K562 (cell line): ENCODE results near the gene RUNX3. TPM values are rescaled to one million over a fixed set of nuclear protein-coding genes. Genes with fewer than 3 reads are reported as not detected.

Experiments
- ASH1L ChIP-seq: fragments of 450-650 bp; IDR thresholded peaks from 2 replicates; pipeline ENCODE4 v1.6.1; 2018; ENCODE audit warnings: borderline replicate concordance, mild to moderate bottlenecking, low read depth; ENCODE audit not compliant: partially characterized antibody
- CC2D1A ChIP-seq: fragments of 450-650 bp; IDR thresholded peaks from 2 replicates; pipeline ENCODE4 v1.6.1; 2017; ENCODE audit warnings: mild to moderate bottlenecking
- CCNT2 ChIP-seq: IDR thresholded peaks from 2 replicates; pipeline ENCODE4 v1.6.1; 2011; ENCODE audit warnings: borderline replicate concordance, low read depth, mild to moderate bottlenecking, moderate library complexity, mixed read lengths, low read length; ENCODE audit not compliant: insufficient read length; ENCODE audit errors: extremely low read depth
- CEBPB ChIP-seq: fragments of 450-650 bp; IDR thresholded peaks from 2 replicates; pipeline ENCODE4 v1.6.1; 2016; ENCODE audit warnings: missing genetic modification characterization, missing compliant biosample characterization
- CHD1 ChIP-seq: fragments of 200-600 bp; sonication (generic); IDR thresholded peaks from one replicate; pipeline ENCODE4 v1.6.1; 2012; ENCODE audit warnings: mild to moderate bottlenecking, moderate library complexity, low read length, inconsistent platforms
- EGR1 ChIP-seq: fragments of 450-650 bp; conservative IDR thresholded peaks from 2 replicates; pipeline ENCODE4 v1.6.1; 2017; ENCODE audit warnings: mild to moderate bottlenecking
- EHMT2 ChIP-seq: fragments of 450-650 bp; IDR thresholded peaks from 2 replicates; pipeline ENCODE4 v1.6.1; 2018; ENCODE audit warnings: antibody characterized with exemption
- EZH2 ChIP-seq: IDR thresholded peaks from 2 replicates; pipeline ENCODE4 v1.6.1; 2012; ENCODE audit warnings: low read depth, mild to moderate bottlenecking, inconsistent platforms, low read length, borderline replicate concordance
- GATAD2B ChIP-seq: fragments of 450-650 bp; IDR thresholded peaks from 2 replicates; pipeline ENCODE4 v1.6.1; 2017; ENCODE audit warnings: mild to moderate bottlenecking, borderline replicate concordance
- HDAC2 ChIP-seq: fragments of 450-650 bp; IDR thresholded peaks from 2 replicates; pipeline ENCODE4 v1.6.1; 2016; ENCODE audit warnings: mild to moderate bottlenecking
- KLF10 ChIP-seq: fragments of 250-450 bp; sonication (Bioruptor Pico); IDR thresholded peaks from 2 replicates; pipeline ENCODE4 v1.6.1; 2021; ENCODE audit warnings: matching md5 sums
- KLF13 ChIP-seq: fragments of 450-650 bp; IDR thresholded peaks from 2 replicates; pipeline ENCODE4 v1.6.1; 2016; ENCODE audit warnings: missing genetic modification characterization, low read depth, mild to moderate bottlenecking, missing compliant biosample characterization, moderate library complexity, borderline replicate concordance
- NELFE ChIP-seq: IDR thresholded peaks from 2 replicates; pipeline ENCODE4 v1.6.1; 2011; ENCODE audit warnings: mild to moderate bottlenecking; ENCODE audit not compliant: insufficient read depth, insufficient read length
- PCBP2 ChIP-seq: fragments of 200-400 bp; formaldehyde crosslinking; IDR thresholded peaks from 2 replicates; pipeline ENCODE4 v1.6.1; 2018; ENCODE audit warnings: low read length, low read depth, mild to moderate bottlenecking, moderate library complexity; ENCODE audit not compliant: poor library complexity, severe bottlenecking
- POLR2H ChIP-seq: IDR thresholded peaks from 2 replicates; pipeline ENCODE4 v1.6.1; 2016; ENCODE audit warnings: missing genetic modification characterization, low read depth, mild to moderate bottlenecking, control low read depth, missing compliant biosample characterization, moderate library complexity
- RBM25 ChIP-seq: fragments of 200-400 bp; formaldehyde crosslinking; IDR thresholded peaks from 2 replicates; pipeline ENCODE4 v1.6.1; 2018; ENCODE audit warnings: low read length, low read depth, moderate library complexity; ENCODE audit not compliant: severe bottlenecking
- SPI1 ChIP-seq: IDR thresholded peaks from 2 replicates; pipeline ENCODE4 v1.6.1; 2011; ENCODE audit warnings: low read depth, low read length, control low read depth, borderline replicate concordance
- SREBF2 ChIP-seq: sonication (generic); formaldehyde crosslinking; IDR thresholded peaks from 2 replicates; pipeline ENCODE4 v1.4.0; 2020; ENCODE audit warnings: mild to moderate bottlenecking, missing genetic modification reagents
- TAL1 ChIP-seq: fragments of 450-650 bp; IDR thresholded peaks from 2 replicates; pipeline ENCODE4 v1.6.1; 2016; ENCODE audit warnings: mild to moderate bottlenecking
- TFAP4 ChIP-seq: sonication (generic); formaldehyde crosslinking; IDR thresholded peaks from 2 replicates; pipeline ENCODE4 v1.8.0; 2022; ENCODE audit warnings: missing genetic modification reagents, mild to moderate bottlenecking, moderate library complexity, borderline replicate concordance
- THRB ChIP-seq: fragments of 450-650 bp; formaldehyde crosslinking; conservative IDR thresholded peaks from 2 replicates; pipeline ENCODE4 v1.4.0; 2022; ENCODE audit warnings: mild to moderate bottlenecking, missing genetic modification characterization
- ZNF24 ChIP-seq: fragments of 450-650 bp; IDR thresholded peaks from 2 replicates; pipeline ENCODE4 v1.6.1; 2016
- ZNF830 ChIP-seq: fragments of 250-450 bp; sonication (Bioruptor Pico); IDR thresholded peaks from 2 replicates; pipeline ENCODE4 v1.5.0; 2021; ENCODE audit warnings: mild to moderate bottlenecking
- polyA plus RNA-seq, 8 experiments: library from polyadenylated mRNA; depleted of rRNA in 4 of 8; stranded (reverse) in 5 of 8; unstranded in 3 of 8; fragments of >200 nt; fragmentation: Nextera tagmentation in 2 of 8; fragmentation: Illumina TruSeq in 1 of 8; extraction: Ambion mirVana in 2 of 8; extraction: Trizol in 1 of 8; gene quantifications; 2 replicates each; pipeline versions ENCODE4 v1.2.1 to v1.2.3, GENCODE V29; 2011 to 2014; ENCODE audit warnings: inconsistent platforms in 1 of 8, missing spikeins in 1 of 8
- total RNA-seq, 7 experiments: library from RNA; depleted of rRNA in 6 of 7; stranded (reverse); fragments of >200 nt in 6 of 7; fragmentation: Illumina TruSeq in 2 of 7; extraction: Trizol in 2 of 7; gene quantifications; 2 replicates each; pipeline versions ENCODE4 v1.2.1 to v1.2.3, GENCODE V29; 2011 to 2021; ENCODE audit warnings: low replicate concordance in 1 of 7

Gene RUNX3
- total and polyA plus RNA-seq, 9 of the 15 experiments (the other 6 are each of a cell fraction or from before 2014, with no cell fraction given) = 0.01 to 0.64 (median 0.09) TPM

GRCh38 chr1:24966724-24967346 is 36.8 kb upstream of the RUNX3 start (continued):
- no peak for TF ChIP-seq EHMT2
- no peak for TF ChIP-seq NELFE
- TF ChIP-seq TAL1 = no peak
- TF ChIP-seq SPI1 = no peak
- no peak for TF ChIP-seq CC2D1A
- peak; percentile 89 for TF ChIP-seq CEBPB
- no peak for TF ChIP-seq THRB (CRISPR knock-in tag)
- TF ChIP-seq CHD1 = no peak
- TF ChIP-seq ZNF830 (CRISPR knock-in tag) = no peak
- no peak for TF ChIP-seq KLF10
- TF ChIP-seq TFAP4 (CRISPR knock-in tag) = peak; percentile 72
- peak; percentile 95 for TF ChIP-seq HDAC2
- no peak for TF ChIP-seq ASH1L
- no peak for TF ChIP-seq POLR2H (tag)
- TF ChIP-seq PCBP2 = no peak
- TF ChIP-seq CCNT2 = no peak
- 0 out of 2 replicates have a peak, but pooled peaks have one; percentile 12 for TF ChIP-seq EGR1
- TF ChIP-seq SREBF2 = no peak
- TF ChIP-seq KLF13 (tag) = no peak
- TF ChIP-seq EZH2 = no peak
- no peak for TF ChIP-seq ZNF24
- no peak for TF ChIP-seq GATAD2B
- TF ChIP-seq RBM25 = no peak
